ENCODE results near the gene PLXDC2. TPM values are rescaled to one million over a fixed set of nuclear protein-coding genes. Genes with fewer than 3 reads are reported as not detected.

PLXDC2 gene
- total and polyA plus RNA-seq, 2 donors from 2014 or later: 11.9 to 42.1 TPM

- Histone ChIP-seq H3K4me3 (ENCODE audit: low read length in 3 of 3) (no peak overlapping the region), H3K36me3 (ENCODE audit: control insufficient read depth in 2 of 3, insufficient read depth in 3 of 3, low read length in 3 of 3) (peaks cover 0 to 6% (median 0%) of the 10 kb centered on the region in 3 donors), H3K9me3 (ENCODE audit: control insufficient read depth in 2 of 3, insufficient read depth in 1 of 3, low read length in 3 of 3) (no peaks in the 10 kb centered on the region), H3K9ac (ENCODE audit: low read length in 3 of 3) (no peak overlapping the region), H3K4me1 (ENCODE audit: control insufficient read depth in 2 of 3, insufficient read depth in 2 of 3, low read depth in 1 of 3, low read length in 3 of 3) (no peaks in the 10 kb centered on the region), H3K27ac (ENCODE audit: low read depth in 2 of 2, low read length in 2 of 2) (no peak overlapping the region), H3K27me3 (ENCODE audit: control insufficient read depth, insufficient read depth, low read length) (no peaks in the 10 kb centered on the region)
- intact Hi-C loops (cut with DNase I): no loop called here
- TF ChIP-seq CTCF (IDR thresholded peaks at IDR 0.05; ENCODE audit: borderline replicate concordance, extremely low read depth, insufficient read depth): no peak
- FAIRE-seq: no peak
- DNase-seq: peak in 2 of 5 donors; percentile 18 to 25
Observed at GRCh38 chr10:20276127-20276979, 460.1 kb downstream of the PLXDC2 start.

- no peak for FAIRE-seq
- H3K36me3 ChIP-seq (ENCODE audit: control insufficient read depth in 2 of 3, insufficient read depth in 3 of 3, low read length in 3 of 3): peaks cover 0 to 6% (median 0%) of the 10 kb centered on the region in 3 donors
- no peak for DNase-seq
- H3K9ac ChIP-seq (ENCODE audit: low read length in 3 of 3): no peak overlapping the region
- intact Hi-C loops (cut with DNase I): no loop called here
- no peaks in the 10 kb centered on the region for H3K4me1 ChIP-seq (ENCODE audit: control insufficient read depth in 2 of 3, insufficient read depth in 2 of 3, low read depth in 1 of 3, low read length in 3 of 3)
- no peak for TF ChIP-seq CTCF (IDR thresholded peaks at IDR 0.05; ENCODE audit: borderline replicate concordance, extremely low read depth, insufficient read depth)
- H3K9me3 ChIP-seq (ENCODE audit: control insufficient read depth in 2 of 3, insufficient read depth in 1 of 3, low read length in 3 of 3): no peaks in the 10 kb centered on the region
- no peaks in the 10 kb centered on the region for H3K27me3 ChIP-seq (ENCODE audit: control insufficient read depth, insufficient read depth, low read length)
- no peak overlapping the region for H3K27ac ChIP-seq (ENCODE audit: low read depth in 2 of 2, low read length in 2 of 2)
- no peak overlapping the region for H3K4me3 ChIP-seq (ENCODE audit: low read length in 3 of 3)
Observed at GRCh38 chr10:20277820-20278219, 461.6 kb downstream of the PLXDC2 start.

- Histone ChIP-seq H3K36me3 (ENCODE audit: control insufficient read depth in 2 of 3, insufficient read depth in 3 of 3, low read length in 3 of 3) (peaks cover 0 to 6% (median 0%) of the 10 kb centered on the region in 3 donors), H3K9ac (ENCODE audit: low read length in 3 of 3) (no peak overlapping the region), H3K4me3 (ENCODE audit: low read length in 3 of 3) (no peak overlapping the region), H3K27me3 (ENCODE audit: control insufficient read depth, insufficient read depth, low read length) (no peaks in the 10 kb centered on the region), H3K9me3 (ENCODE audit: control insufficient read depth in 2 of 3, insufficient read depth in 1 of 3, low read length in 3 of 3) (no peaks in the 10 kb centered on the region), H3K27ac (ENCODE audit: low read depth in 2 of 2, low read length in 2 of 2) (no peak overlapping the region), H3K4me1 (ENCODE audit: control insufficient read depth in 2 of 3, insufficient read depth in 2 of 3, low read depth in 1 of 3, low read length in 3 of 3) (no peaks in the 10 kb centered on the region)
- no peak for TF ChIP-seq CTCF (IDR thresholded peaks at IDR 0.05; ENCODE audit: borderline replicate concordance, extremely low read depth, insufficient read depth)
- intact Hi-C loops (cut with DNase I): no loop called here
- FAIRE-seq (no peak), DNase-seq (no peak)
Observed at GRCh38 chr10:20281579-20281978, 465.3 kb downstream of the PLXDC2 start.

Data from kidney (tissue), 14 donors.